ENCODE data around the gene RNF43. TPM values are rescaled to one million over a fixed set of nuclear protein-coding genes. Genes with fewer than 3 reads are reported as not detected.

Gene RNF43
- total RNA-seq, 1 experiment from 2014 or later = 3.8 TPM

DNA sequence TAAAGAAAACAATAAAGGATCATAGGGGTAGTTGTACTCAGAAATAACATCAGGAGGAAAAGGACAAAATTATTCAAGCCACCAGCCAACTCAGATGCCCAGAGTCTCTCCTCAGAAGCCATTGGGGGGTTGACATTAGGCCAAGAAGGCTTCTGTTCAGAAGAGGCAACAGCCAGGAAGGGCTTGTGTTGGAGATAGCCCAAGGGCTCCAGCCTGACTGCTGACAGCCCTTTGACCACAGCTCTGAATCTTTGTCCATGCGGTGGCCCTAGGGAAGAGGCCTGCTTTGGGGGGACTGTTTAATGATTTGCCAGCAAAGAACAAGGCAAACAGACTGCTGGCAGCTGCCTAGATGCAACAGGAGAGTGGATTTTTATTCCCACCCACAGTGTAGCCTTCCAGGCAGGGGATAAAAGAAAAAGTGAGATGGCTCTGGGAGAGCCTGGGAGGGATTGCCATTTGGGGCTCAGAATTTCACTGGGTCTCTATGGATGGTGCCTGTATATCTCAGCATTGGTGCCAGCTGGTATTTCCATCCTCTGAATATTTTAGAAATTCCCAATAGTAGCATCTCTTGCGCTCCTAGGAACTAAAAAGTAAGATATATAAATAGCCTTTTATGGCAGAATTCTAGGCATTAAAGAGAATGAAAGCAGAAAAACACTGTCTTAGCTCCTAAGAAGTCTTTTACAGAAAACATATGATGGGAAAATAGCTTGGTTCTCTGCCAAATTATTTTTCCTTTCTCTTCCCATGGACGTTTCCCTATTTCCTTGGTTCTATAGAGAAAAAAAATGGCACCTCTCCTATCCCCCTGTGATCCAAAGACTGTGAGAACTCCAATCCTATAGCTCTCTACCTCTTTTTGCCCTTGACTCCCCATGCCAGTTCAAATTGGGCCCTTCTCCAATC is 36.0 kb downstream of the RNF43 start:
- intact Hi-C loops (cut with micrococcal nuclease) = no loop called here
- H3K4me1 ChIP-seq (ENCODE audit: insufficient read depth, low read length) = peaks cover 15% of the 10 kb centered on the region
- no TSS peak for BruUV-seq (replicated peaks)

GRCh38 chr17:58380207-58381123 is 36.9 kb downstream of the RNF43 start:
- BruUV-seq (replicated peaks) = no TSS peak
- Histone ChIP-seq H3K4me3 (ENCODE audit: low read length) (no peak overlapping the region), H3K36me3 (ENCODE audit: low read depth, low read length) (no peaks in the 10 kb centered on the region), H3K4me1 (ENCODE audit: insufficient read depth, low read length) (peaks cover 21% of the 10 kb centered on the region), H3K27me3 (ENCODE audit: low read length) (no peaks in the 10 kb centered on the region), H3K79me2 (ENCODE audit: low read length) (no peaks in the 10 kb centered on the region), H3K27ac (ENCODE audit: low read length) (no peak overlapping the region), H4K20me1 (ENCODE audit: low read length) (no peaks in the 10 kb centered on the region), H3K9me2 (replicated peaks; ENCODE audit: low read length) (no peaks in the 10 kb centered on the region), H2AFZ (ENCODE audit: low read length) (no peak overlapping the region), H3K9ac (ENCODE audit: low read length) (no peak overlapping the region), H3K9me3 (ENCODE audit: low read length) (no peaks in the 10 kb centered on the region), H3K4me2 (ENCODE audit: low read length) (no peak overlapping the region), H3F3A (ENCODE audit: low read length, unreplicated experiment) (no peaks in the 10 kb centered on the region)
- CTCF ChIA-PET = no interaction called here
- no peak for ATAC-seq
- intact Hi-C loops (cut with micrococcal nuclease) = no loop called here
- POLR2A ChIA-PET (ENCODE audit: unreplicated experiment) = no interaction called here
- no peak for DNase-seq
- TF ChIP-seq, protein P1, sequence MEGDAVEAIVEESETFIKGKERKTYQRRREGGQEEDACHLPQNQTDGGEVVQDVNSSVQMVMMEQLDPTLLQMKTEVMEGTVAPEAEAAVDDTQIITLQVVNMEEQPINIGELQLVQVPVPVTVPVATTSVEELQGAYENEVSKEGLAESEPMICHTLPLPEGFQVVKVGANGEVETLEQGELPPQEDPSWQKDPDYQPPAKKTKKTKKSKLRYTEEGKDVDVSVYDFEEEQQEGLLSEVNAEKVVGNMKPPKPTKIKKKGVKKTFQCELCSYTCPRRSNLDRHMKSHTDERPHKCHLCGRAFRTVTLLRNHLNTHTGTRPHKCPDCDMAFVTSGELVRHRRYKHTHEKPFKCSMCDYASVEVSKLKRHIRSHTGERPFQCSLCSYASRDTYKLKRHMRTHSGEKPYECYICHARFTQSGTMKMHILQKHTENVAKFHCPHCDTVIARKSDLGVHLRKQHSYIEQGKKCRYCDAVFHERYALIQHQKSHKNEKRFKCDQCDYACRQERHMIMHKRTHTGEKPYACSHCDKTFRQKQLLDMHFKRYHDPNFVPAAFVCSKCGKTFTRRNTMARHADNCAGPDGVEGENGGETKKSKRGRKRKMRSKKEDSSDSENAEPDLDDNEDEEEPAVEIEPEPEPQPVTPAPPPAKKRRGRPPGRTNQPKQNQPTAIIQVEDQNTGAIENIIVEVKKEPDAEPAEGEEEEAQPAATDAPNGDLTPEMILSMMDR (conservative IDR thresholded peaks at IDR 0.05; ENCODE audit: low read depth, low read length) = no peak
- TF ChIP-seq EZH2phosphoT487 (IDR thresholded peaks at IDR 0.05; ENCODE audit: borderline replicate concordance, low read length) = no peak
- TF ChIP-seq EZH2 (IDR thresholded peaks at IDR 0.05; ENCODE audit: low read length, unreplicated experiment) = no peak

More for the DNA sequence above, 36.0 kb downstream of the RNF43 start:
- DNase-seq (no peak), ATAC-seq (no peak)
- Histone ChIP-seq H3K36me3 (ENCODE audit: low read depth, low read length) (no peaks in the 10 kb centered on the region), H3K27ac (ENCODE audit: low read length) (no peak overlapping the region), H3K9me2 (replicated peaks; ENCODE audit: low read length) (no peaks in the 10 kb centered on the region), H3K79me2 (ENCODE audit: low read length) (no peaks in the 10 kb centered on the region), H2AFZ (ENCODE audit: low read length) (no peak overlapping the region), H3K9ac (ENCODE audit: low read length) (no peak overlapping the region), H4K20me1 (ENCODE audit: low read length) (no peaks in the 10 kb centered on the region), H3K4me2 (ENCODE audit: low read length) (no peak overlapping the region), H3K9me3 (ENCODE audit: low read length) (no peaks in the 10 kb centered on the region), H3K27me3 (ENCODE audit: low read length) (no peaks in the 10 kb centered on the region), H3K4me3 (ENCODE audit: low read length) (no peak overlapping the region), H3F3A (ENCODE audit: low read length, unreplicated experiment) (no peaks in the 10 kb centered on the region)
- ChIA-PET POLR2A (ENCODE audit: unreplicated experiment) (no interaction called here), CTCF (no interaction called here)
- TF ChIP-seq EZH2 (IDR thresholded peaks at IDR 0.05; ENCODE audit: low read length, unreplicated experiment) (no peak), EZH2phosphoT487 (IDR thresholded peaks at IDR 0.05; ENCODE audit: borderline replicate concordance, low read length) (no peak)
- TF ChIP-seq, protein P1 (conservative IDR thresholded peaks at IDR 0.05; ENCODE audit: low read depth, low read length) = no peak

All from PC-3 (cell line).